Measurements from ENCODE around the gene KIF26B. TPM values are rescaled to one million over a fixed set of nuclear protein-coding genes. Genes with fewer than 3 reads are reported as not detected.
"Not testable (repeated sequence)": the region's sequence is repeated elsewhere in the genome, so short reads cannot be mapped to it uniquely, and the experiment has no call there.

KIF26B gene
- total and polyA plus RNA-seq, 7 donors = 0.01 to 0.32 (median 0.06) TPM

DNA sequence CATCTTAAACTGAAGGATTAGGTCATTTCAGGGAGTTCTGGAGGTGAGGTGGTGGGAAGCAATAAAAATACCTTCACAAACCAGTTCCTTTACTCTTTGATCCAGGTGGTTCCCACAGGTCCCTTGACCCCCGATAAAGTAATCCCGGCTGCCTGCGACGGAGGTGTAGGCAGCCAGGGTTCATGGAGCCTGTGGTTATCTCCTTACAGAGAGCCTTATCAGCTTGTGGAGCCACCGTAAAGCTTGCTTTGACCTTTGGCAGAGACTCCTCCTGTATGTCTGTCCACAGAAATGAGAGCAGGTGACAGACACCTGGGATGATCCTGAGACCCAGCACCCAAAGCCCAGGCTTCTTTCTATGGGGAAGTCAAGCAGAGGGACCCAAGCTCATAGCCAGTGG, 243.4 kb downstream of the KIF26B start:
- WGBS, 3 donors = 77 to 80% (median 80%) methylated on average over 5 of the region's 5 CpGs
- intact Hi-C loops (cut with DNase I) = no loop called here

DNA sequence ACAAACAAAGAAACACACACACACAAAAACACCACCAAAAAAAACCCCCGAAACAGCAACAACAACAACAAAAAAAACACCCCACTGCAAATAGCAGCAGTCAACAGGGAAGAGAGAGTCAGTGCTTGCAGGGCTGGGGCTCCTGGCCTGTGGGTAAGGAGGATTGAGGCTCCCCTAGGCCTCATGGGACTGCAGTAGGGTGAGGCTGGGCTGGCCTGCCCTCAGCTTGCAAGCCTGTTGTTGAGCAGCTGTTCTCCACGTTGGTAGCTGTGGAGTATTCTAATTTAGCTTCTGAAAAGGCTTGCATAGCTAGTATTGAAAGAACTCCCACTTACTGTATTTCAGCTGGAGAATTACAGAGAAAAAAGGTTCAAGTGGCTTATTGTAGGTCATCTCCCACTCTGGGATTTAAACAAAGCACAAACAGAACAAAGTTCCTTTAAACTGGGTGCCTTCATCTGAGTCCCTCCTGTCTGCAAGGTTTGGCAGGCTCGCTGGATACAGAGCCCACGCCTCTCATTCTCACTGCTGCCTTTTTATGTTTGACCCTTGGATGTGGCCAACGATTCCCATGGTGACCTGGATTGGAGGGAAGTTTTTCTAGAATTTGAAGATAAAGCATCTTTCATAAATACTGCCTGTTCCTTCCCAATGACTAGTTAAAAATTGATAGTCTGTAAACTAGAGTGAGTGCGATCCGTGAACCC, 247.2 kb downstream of the KIF26B start:
- WGBS, 3 donors = 74 to 76% (median 75%) methylated on average over 7 of the region's 7 CpGs
- H3K4me1 ChIP-seq = no peaks in the 10 kb centered on the region
- H3K27me3 ChIP-seq (ENCODE audit: insufficient read depth in 3 of 3, low read length in 2 of 3) = peaks cover 0 to 4% (median 2%) of the 10 kb centered on the region in 3 donors
- no peak overlapping the region for H3K27ac ChIP-seq
- H3K4me3 ChIP-seq = no peak overlapping the region
- no peaks in the 10 kb centered on the region for H3K9me3 ChIP-seq
- no peaks in the 10 kb centered on the region for H3K36me3 ChIP-seq (ENCODE audit: insufficient read depth in 1 of 2, low read depth in 1 of 2)
- TF ChIP-seq, protein P1, sequence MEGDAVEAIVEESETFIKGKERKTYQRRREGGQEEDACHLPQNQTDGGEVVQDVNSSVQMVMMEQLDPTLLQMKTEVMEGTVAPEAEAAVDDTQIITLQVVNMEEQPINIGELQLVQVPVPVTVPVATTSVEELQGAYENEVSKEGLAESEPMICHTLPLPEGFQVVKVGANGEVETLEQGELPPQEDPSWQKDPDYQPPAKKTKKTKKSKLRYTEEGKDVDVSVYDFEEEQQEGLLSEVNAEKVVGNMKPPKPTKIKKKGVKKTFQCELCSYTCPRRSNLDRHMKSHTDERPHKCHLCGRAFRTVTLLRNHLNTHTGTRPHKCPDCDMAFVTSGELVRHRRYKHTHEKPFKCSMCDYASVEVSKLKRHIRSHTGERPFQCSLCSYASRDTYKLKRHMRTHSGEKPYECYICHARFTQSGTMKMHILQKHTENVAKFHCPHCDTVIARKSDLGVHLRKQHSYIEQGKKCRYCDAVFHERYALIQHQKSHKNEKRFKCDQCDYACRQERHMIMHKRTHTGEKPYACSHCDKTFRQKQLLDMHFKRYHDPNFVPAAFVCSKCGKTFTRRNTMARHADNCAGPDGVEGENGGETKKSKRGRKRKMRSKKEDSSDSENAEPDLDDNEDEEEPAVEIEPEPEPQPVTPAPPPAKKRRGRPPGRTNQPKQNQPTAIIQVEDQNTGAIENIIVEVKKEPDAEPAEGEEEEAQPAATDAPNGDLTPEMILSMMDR (IDR thresholded peaks at IDR 0.05) = no peak
- ATAC-seq (no peak), DNase-seq (no peak)
- intact Hi-C loops (cut with DNase I) = no loop called here

More for the DNA sequence above, 243.4 kb downstream of the KIF26B start:
- H3K4me3 ChIP-seq = no peak overlapping the region
- peaks cover 0 to 4% (median 3%) of the 10 kb centered on the region in 3 donors for H3K27me3 ChIP-seq (ENCODE audit: insufficient read depth in 3 of 3, low read length in 2 of 3)
- no peak overlapping the region for H3K27ac ChIP-seq
- H3K36me3 ChIP-seq (ENCODE audit: insufficient read depth in 1 of 2, low read depth in 1 of 2) = no peaks in the 10 kb centered on the region
- H3K9me3 ChIP-seq = no peaks in the 10 kb centered on the region
- DNase-seq = no peak
- ATAC-seq = no peak
- no peaks in the 10 kb centered on the region for H3K4me1 ChIP-seq
- TF ChIP-seq, protein P1 (IDR thresholded peaks at IDR 0.05) = no peak

DNA sequence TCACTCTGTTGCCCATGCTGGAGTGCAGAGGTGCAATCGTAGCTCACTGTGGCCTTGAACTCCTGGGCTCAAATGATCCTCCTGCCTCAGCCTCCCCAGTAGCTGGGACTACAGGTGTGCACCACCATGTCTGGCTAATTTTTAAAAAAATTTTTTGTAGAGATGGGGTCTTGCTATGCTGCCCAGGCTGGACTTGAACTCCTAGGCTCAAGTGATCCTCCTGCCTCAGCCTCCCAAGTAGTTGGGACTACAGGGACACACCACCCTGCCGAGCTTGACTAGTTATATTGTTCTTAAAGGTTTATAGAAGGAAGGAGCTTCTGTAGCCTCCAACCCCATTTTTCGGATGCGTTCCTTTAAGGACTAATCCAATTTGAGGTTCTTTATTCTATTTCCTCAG, 248.2 kb downstream of the KIF26B start:
- WGBS, 3 donors = 92 to 97% (median 95%) methylated on average over 4 of the region's 4 CpGs
- H3K9me3 ChIP-seq; ATAC-seq; H3K4me1 ChIP-seq; intact Hi-C loops (cut with DNase I); H3K27me3 ChIP-seq (ENCODE audit: insufficient read depth in 3 of 3, low read length in 2 of 3); H3K27ac ChIP-seq; DNase-seq; H3K4me3 ChIP-seq; H3K36me3 ChIP-seq (ENCODE audit: insufficient read depth in 1 of 2, low read depth in 1 of 2): not testable (repeated sequence)

DNA sequence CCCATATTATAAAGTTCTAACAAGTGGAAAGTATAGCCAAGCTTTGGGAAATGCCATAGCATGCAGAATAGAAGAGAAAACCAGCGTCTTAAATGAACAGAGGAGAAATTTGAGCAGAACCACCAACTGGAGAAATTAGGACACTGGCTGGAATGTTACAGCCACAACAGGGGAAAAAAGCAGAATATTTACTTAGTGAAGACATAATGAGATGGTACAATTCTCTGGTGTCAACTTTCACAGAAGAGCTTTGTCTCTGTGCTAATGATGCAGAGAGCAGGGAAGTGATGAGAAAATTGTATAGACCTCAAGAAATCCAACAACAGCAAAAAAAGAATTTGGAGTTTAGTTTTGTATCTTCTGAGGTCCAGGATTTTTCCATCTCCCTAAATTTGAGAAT, 249.7 kb downstream of the KIF26B start:
- H3K36me3 ChIP-seq (ENCODE audit: insufficient read depth in 1 of 2, low read depth in 1 of 2) = no peaks in the 10 kb centered on the region
- ATAC-seq (no peak), DNase-seq (no peak)
- H3K4me3 ChIP-seq = no peak overlapping the region
- H3K9me3 ChIP-seq = no peaks in the 10 kb centered on the region
- no peak overlapping the region for H3K27ac ChIP-seq
- intact Hi-C loops (cut with DNase I) = no loop called here
- H3K4me1 ChIP-seq = no peaks in the 10 kb centered on the region
- H3K27me3 ChIP-seq (ENCODE audit: insufficient read depth in 3 of 3, low read length in 2 of 3) = peaks cover 0 to 4% (median 0%) of the 10 kb centered on the region in 3 donors
- WGBS, 3 donors = 27 to 31% (median 30%) methylated on average over 1 of the region's 1 CpG
- TF ChIP-seq, protein P1 (IDR thresholded peaks at IDR 0.05) = no peak

DNA sequence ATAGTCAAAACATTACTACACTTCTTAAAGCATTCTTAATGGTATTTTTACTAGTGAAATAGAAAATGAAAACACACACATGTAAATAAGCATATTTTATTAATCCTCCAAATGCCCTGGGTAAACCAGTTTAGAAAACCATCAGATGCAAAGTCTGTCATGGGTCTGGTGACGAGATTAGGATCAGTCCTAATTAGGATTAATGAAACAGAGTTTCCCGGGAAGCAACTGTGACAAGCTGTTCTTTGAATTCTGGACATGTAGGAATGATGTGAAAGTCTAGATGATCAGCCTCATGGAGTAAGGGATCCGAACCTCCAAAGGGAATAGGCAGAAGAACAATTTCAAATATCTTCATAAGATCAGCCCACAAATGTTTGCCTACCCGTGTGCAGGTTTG, 250.2 kb downstream of the KIF26B start:
- intact Hi-C loops (cut with DNase I) = no loop called here
- no peak for ATAC-seq
- TF ChIP-seq, protein P1 (IDR thresholded peaks at IDR 0.05) = no peak
- no peaks in the 10 kb centered on the region for H3K4me1 ChIP-seq
- WGBS, 3 donors = 47 to 58% (median 50%) methylated on average over 4 of the region's 4 CpGs
- H3K9me3 ChIP-seq = no peaks in the 10 kb centered on the region
- no peak overlapping the region for H3K4me3 ChIP-seq
- no peaks in the 10 kb centered on the region for H3K36me3 ChIP-seq (ENCODE audit: insufficient read depth in 1 of 2, low read depth in 1 of 2)
- H3K27me3 ChIP-seq (ENCODE audit: insufficient read depth in 3 of 3, low read length in 2 of 3) = peaks cover 0 to 4% (median 0%) of the 10 kb centered on the region in 3 donors
- no peak overlapping the region for H3K27ac ChIP-seq
- no peak for DNase-seq
